Liver (tissue), 3 donors: Measurements from ENCODE around the gene REXO5.

Experiments
- CTCF ChIP-seq: fragments of 150-350 bp; IDR thresholded peaks from 2 replicates; pipeline ENCODE4 v1.5.1; 2017; ENCODE audit warnings: improper control_type of control experiment, low read depth, low read length; ENCODE audit not compliant: missing input control
- EGR1 ChIP-seq, 2 donors: IDR thresholded peaks; 2 replicates each; pipeline ENCODE4 v1.6.1; 2016 to 2018; ENCODE audit warnings: antibody characterized with exemption in 2 of 2, low read depth in 2 of 2
- HNF4G ChIP-seq: IDR thresholded peaks from 2 replicates; pipeline ENCODE4 v1.6.1; 2016; ENCODE audit warnings: antibody characterized with exemption
- JUND ChIP-seq, 2 donors: IDR thresholded peaks; 2 replicates each; pipeline ENCODE4 v1.6.1; 2016; ENCODE audit warnings: antibody characterized with exemption in 2 of 2
- MAX ChIP-seq: IDR thresholded peaks from 2 replicates; pipeline ENCODE4 v1.6.1; 2016; ENCODE audit warnings: antibody characterized with exemption
- REST ChIP-seq: IDR thresholded peaks from 2 replicates; pipeline ENCODE4 v1.6.1; 2016; ENCODE audit warnings: antibody characterized with exemption, mild to moderate bottlenecking
- RXRA ChIP-seq, 2 donors: IDR thresholded peaks; 2 replicates each; pipeline ENCODE4 v1.6.1; 2017 to 2018; ENCODE audit warnings: antibody characterized with exemption in 2 of 2, mild to moderate bottlenecking in 1 of 2
- SP1 ChIP-seq: IDR thresholded peaks from 2 replicates; pipeline ENCODE4 v1.6.1; 2018; ENCODE audit warnings: antibody characterized with exemption, mild to moderate bottlenecking
- TAF1 ChIP-seq: conservative IDR thresholded peaks from 2 replicates; pipeline ENCODE4 v1.6.1; 2016; ENCODE audit warnings: antibody characterized with exemption, mild to moderate bottlenecking
- YY1 ChIP-seq: IDR thresholded peaks from 2 replicates; pipeline ENCODE4 v1.6.1; 2016; ENCODE audit warnings: antibody characterized with exemption, mild to moderate bottlenecking
- donor health status: healthy.
- donor health status: healthy.

- no peak for TF ChIP-seq CTCF
- TF ChIP-seq EGR1 (IDR thresholded peaks at IDR 0.05; ENCODE audit: low read depth in 2 of 2), result no peak
- TF ChIP-seq YY1, result no peak
- TF ChIP-seq MAX, result no peak
- TF ChIP-seq HNF4G, result no peak
- no peak for TF ChIP-seq REST
- TF ChIP-seq TAF1, result no peak
- no peak for TF ChIP-seq RXRA (IDR thresholded peaks at IDR 0.05)
- no peak for TF ChIP-seq JUND (IDR thresholded peaks at IDR 0.05)
- TF ChIP-seq SP1, result no peak
Observed at GRCh38 chr16:20871258-20871657, 64.9 kb downstream of the REXO5 start.
